ENCODE measurements around the gene CRACDL. TPM values are rescaled to one million over a fixed set of nuclear protein-coding genes. Genes with fewer than 3 reads are reported as not detected.

Gene CRACDL
- total and polyA plus RNA-seq, 8 donors, result 3.6 to 11.0 (median 6.0) TPM

DNA sequence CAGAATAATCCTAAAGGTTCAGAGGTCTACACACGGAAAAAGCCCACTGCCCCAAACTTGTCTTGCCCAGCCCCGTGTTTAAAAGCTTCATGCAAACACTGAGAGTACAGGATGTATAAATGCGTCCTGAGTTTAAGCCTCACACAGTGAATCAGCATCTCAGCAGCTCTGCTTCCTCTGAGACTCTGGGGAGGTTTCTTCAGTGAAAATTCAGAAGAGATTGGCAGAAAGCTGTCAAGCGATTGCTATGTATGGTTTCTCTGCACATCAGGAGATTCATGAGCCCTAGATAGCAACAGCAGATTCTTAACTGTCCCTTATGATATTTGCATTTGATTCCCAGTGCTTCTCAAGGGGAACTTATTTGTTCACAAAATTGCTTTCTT, 27.1 kb downstream of the CRACDL start:
- 43% methylated on average over 4 of the region's 4 CpGs for WGBS, 2 donors
- Histone ChIP-seq H3K36me3 (no peaks in the 10 kb centered on the region), H3K4me1 (peaks cover 32 to 42% (median 35%) of the 10 kb centered on the region in 3 donors), H3K9me3 (no peaks in the 10 kb centered on the region), H3K27me3 (no peaks in the 10 kb centered on the region), H3K27ac (peak overlapping the region in 3 of 4 donors; percentile 62 to 88 (median 84)), H3K4me3 (no peak overlapping the region)
- intact Hi-C loops (cut with DNase I), result no loop called here
- no peak for TF ChIP-seq CTCF (IDR thresholded peaks at IDR 0.05)
- no peak for ATAC-seq
- DNase-seq, result no peak
- FAIRE-seq, result no peak

DNA sequence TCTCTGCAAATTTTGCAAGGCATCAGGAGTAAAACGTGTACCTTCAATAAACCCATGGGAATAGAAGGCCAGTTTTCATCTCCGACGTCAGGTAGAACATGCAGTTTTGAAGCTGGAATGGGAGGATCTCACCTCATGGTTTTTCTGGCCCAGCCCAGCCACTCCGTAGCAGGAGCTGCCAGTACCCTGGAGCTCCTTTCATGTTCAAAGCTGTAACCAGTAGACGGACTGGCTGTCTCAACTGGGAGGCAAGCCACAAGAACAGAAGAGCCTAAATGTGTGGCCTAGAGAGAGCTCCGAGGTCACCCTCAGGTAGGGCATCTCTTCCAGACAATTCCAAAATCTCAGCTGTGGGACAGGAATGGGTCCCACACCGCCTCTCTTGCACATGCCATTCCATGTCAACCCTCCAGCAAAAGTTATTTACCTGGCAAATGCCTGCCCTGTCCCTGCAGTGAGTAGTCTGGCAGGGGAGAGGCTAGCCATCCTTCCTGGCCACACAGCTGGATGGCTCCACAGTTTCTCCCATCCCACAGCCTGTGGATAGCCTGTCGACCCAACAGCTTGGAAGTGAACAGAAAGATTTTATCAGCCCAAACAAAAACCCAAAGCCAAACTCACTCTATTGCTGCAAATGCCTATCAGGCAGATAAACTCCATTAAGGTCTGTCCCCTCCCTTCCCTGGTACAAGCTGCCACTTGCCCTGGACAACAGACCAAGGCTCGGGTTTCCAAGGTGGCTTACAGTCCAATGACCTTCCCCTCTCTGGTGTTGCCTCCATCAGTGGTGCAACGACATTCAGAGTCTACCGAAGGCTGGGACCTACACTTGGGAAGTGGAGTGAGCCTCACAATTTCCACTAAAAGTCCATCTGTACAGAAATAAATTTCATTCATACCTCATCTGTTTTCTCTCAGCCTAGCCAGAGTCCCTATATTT, 27.8 kb downstream of the CRACDL start:
- peak overlapping the region in 3 of 4 donors; percentile 2 to 88 (median 62) for H3K27ac ChIP-seq

GRCh38 chr2:98907385-98907784, 28.6 kb downstream of the CRACDL start:
- peak in 1 of 6 donors; percentile 10 for DNase-seq
- WGBS, 2 donors, result 93 to 94% methylated on average over 4 of the region's 4 CpGs
- no peaks in the 10 kb centered on the region for H3K27me3 ChIP-seq
- no peaks in the 10 kb centered on the region for H3K36me3 ChIP-seq
- H3K4me1 ChIP-seq, result peaks cover 18 to 27% (median 27%) of the 10 kb centered on the region in 3 donors
- H3K4me3 ChIP-seq, result no peak overlapping the region
- ATAC-seq, result no peak
- intact Hi-C loops (cut with DNase I), result no loop called here
- no peaks in the 10 kb centered on the region for H3K9me3 ChIP-seq
- FAIRE-seq, result no peak
- H3K27ac ChIP-seq, result no peak overlapping the region
- TF ChIP-seq CTCF (IDR thresholded peaks at IDR 0.05), result no peak

More for the DNA sequence above, 27.8 kb downstream of the CRACDL start:
- no peaks in the 10 kb centered on the region for H3K27me3 ChIP-seq
- H3K4me1 ChIP-seq, result peaks cover 26 to 35% (median 34%) of the 10 kb centered on the region in 3 donors
- H3K4me3 ChIP-seq, result no peak overlapping the region
- no peak for ATAC-seq
- H3K36me3 ChIP-seq, result no peaks in the 10 kb centered on the region
- no peak for TF ChIP-seq CTCF (IDR thresholded peaks at IDR 0.05)
- no peaks in the 10 kb centered on the region for H3K9me3 ChIP-seq
- peak in 1 of 6 donors; percentile 33 for DNase-seq
- intact Hi-C loops (cut with DNase I), result no loop called here
- WGBS, 2 donors, result 64 to 69% methylated on average over 11 of the region's 11 CpGs
- FAIRE-seq, result no peak

DNA sequence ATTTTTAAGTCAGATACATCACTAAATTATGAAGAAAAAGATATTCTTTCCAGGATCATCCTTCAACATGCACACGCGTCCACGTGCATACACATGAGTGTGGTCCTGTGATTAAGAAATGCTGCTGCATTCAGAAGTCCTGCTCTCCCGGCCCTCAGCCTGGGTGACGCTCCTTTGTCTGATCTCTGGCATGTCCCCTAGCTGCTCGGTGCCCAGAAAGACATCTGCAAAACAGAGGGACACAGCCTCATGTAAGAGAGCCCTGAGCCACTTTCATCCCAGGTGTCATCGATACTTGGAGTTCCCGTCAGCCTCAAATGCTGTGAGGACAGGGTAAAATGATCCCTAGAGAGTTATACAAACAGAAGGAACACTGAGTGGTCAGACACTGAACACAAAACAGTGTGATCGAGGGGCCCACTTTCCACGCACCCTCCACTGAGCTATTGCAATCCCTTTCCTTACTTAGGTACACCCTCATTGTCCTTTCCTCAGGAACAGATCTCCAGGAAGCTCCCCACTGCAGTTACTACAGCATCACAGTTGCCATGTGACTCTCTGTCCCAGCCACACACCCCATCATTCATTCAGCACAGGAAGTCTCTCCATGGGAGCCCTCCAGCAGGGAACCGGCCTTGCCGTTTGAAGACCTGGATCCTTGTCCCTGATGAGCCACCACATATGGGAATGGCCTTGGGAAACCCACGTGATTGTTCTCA, 32.1 kb downstream of the CRACDL start:
- peaks cover 6 to 10% (median 8%) of the 10 kb centered on the region in 3 donors for H3K4me1 ChIP-seq
- no peaks in the 10 kb centered on the region for H3K36me3 ChIP-seq
- no peak overlapping the region for H3K27ac ChIP-seq
- DNase-seq, result no peak
- 87 to 91% methylated on average over 13 of the region's 13 CpGs for WGBS, 2 donors
- no peak for ATAC-seq
- no peaks in the 10 kb centered on the region for H3K27me3 ChIP-seq
- intact Hi-C loops (cut with DNase I), result no loop called here
- H3K4me3 ChIP-seq, result no peak overlapping the region
- TF ChIP-seq CTCF (IDR thresholded peaks at IDR 0.05), result no peak
- no peaks in the 10 kb centered on the region for H3K9me3 ChIP-seq
- FAIRE-seq, result no peak

Data from pancreas (tissue), 10 donors.